Activated CD4-positive, alpha-beta T cell treated with anti-CD3 and anti-CD28 coated beads for 4 hours (primary cell): ENCODE results near the gene IFT20.
"Not testable (repeated sequence)": the region's sequence is repeated elsewhere in the genome, so short reads cannot be mapped to it uniquely, and the experiment has no call there.

Experiments
- DNase-seq, 2 donors: peaks; one replicate each; pipeline ENCODE4 v3.0.0-alpha.2; 2020

Gene IFT20

GRCh38 chr17:28363776-28364650 lies 28.7 kb upstream of the IFT20 start:
- no peak for DNase-seq

DNA sequence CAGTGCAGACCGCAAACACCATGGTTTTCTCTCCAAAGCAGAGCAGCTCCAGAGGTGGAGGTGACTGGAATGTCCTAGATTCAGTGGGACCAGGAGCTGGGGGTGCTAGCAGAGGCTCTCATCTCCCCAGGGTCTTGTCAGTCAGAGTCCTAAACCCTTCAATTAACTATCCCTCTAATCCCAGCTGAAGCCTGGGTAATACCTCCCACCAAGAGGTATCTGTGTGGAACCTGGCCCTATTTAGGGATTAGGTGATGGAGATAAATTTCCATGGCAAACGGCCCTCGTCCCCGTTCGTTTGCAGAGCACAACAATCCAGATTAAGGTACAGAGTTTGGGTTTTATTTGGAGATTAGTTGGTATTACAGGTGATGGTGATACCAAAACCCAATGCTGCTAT lies 27.9 kb upstream of the IFT20 start:
- DNase-seq = no peak

DNA sequence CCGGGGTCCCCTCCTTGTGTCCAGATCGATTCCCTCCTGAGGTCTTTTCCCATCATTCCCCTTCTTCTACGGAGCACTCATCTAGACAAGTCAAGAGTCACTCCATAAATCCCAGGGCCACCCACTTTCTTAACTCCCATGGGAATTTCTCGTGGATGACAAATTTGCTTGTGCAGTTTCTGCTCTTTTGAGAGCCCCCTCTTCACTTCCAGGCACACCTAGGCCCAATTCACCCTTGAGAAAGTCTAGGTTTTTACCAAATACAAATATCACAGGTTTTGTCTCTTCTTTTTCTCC lies 22.6 kb upstream of the IFT20 start:
- DNase-seq = no peak

DNA sequence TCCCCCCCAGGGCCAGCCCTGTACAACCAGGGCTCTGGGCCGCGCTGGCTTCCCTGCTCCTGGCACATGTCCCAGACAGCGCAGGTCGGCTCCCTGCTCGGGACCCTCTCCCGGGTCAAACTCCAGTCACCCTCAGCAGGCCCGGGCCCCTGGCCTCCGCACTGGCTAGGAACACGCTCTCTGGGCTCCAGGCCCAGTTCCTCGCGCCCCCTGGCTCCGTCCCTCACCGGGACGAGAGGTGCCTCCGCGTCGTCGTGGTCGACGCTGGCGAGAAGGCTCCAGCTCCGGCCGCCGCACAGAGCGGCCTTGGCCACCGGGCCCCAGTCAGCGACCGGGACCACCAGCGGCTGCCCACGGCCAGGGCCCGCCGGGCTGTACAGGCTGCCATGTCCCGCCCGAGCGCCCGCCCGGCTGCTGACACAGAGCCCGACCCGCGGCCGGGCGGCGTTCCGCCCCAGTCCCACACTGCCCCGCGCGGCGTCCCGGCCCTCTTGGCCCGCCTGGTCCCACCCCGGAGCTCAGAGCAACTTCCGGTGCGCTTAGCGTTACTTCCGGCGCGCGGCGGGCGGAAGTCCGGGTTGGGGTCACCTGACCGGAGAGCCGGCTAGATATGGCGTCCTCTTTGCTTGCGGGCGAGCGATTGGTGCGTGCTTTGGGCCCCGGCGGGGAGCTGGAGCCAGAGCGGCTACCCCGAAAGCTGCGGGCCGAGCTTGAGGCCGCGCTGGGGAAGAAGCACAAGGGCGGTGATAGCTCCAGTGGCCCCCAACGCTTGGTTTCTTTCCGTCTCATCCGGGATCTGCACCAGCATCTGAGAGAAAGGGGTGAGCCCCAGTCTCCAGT lies 22.0 kb upstream of the IFT20 start, which contains the start of gene POLDIP2:
Gene POLDIP2 (minus strand): TSS at position 467 of the 840 bp plus-strand sequence. CDS start 79 bp downstream, at position 388.
- peak; percentile 93 for DNase-seq

DNA sequence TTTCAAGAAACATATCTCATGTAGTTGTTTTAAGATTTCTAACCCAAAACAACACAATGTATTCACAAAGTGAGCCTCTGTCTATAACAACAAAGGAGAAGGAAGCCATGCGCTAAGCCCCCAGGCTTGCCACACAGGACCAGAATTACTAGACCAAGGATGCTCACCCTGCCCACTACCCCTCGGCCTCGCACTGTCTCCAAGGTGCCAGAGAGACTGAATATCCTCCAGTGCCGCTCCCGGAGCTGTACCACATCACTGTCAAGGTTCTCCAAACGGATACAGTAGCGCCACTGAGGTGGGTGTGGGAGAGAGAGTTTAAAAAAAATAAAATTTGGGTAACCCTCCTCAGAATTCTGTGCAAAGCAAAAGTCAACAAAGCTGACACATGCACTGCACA lies 15.0 kb upstream of the IFT20 start:
- no peak for DNase-seq

GRCh38 chr17:28348979-28349378 lies 13.7 kb upstream of the IFT20 start:
- DNase-seq = no peak

- no peak for DNase-seq
Measured at GRCh38 chr17:28347261-28347891, 12.1 kb upstream of the IFT20 start.

GRCh38 chr17:28346746-28347246 lies 11.5 kb upstream of the IFT20 start:
- no peak for DNase-seq

DNA sequence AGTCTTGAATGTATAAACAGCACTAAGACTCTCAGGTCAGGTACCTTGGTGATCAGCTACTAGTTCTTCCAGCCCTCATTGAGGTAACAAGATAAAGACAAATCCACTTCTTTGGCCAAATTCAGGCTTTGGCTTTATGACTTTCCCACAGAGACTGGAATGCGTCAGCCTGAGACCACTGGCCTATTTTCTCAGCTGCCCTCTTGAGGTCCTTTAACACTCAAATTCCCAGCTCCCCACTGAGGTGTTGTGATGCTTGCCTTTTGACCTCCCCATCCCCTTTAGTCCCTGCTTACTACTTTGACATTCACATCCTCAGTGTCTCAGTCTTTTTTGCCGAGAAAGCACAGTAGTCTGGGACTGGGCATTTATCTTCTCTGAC lies 10.9 kb upstream of the IFT20 start:
- DNase-seq = no peak

DNA sequence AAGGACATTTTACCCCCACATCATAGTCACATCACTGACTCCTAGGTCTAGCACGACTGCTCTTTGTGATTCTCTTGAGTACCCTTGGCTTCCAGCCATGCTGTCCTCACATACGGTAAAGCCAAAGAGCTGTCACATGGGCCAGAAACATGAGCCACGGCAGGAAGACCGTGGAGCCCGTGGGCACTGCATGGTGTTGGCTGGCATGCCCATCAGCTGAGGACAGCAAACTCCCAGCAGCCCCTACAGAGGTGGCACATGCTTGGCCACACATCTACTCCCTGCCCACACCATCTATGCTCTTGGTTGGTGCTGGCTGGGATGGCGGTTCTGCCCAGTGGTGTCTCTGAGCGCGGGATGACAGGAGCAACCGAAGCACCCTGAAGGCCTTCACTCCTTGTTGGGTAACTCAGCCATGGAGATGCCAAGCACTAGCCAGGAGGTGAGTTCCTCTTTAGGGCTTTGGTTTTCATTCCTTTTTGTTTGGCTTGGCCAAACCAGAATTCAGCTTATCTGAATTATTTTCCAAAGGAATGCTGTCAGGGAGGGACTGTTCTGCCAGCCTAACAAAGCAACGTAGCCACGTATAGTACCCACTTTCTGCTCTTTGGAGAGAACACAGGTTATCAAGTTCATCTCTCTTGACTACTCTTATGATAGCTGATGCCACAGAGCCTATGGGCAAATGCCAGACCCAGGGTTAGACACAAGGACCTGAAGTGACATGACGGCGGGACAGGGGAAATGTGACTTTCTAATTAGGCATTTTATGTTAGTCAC lies 10.3 kb upstream of the IFT20 start:
- no peak for DNase-seq

GRCh38 chr17:28344435-28344901 lies 9.2 kb upstream of the IFT20 start:
- no peak for DNase-seq

DNA sequence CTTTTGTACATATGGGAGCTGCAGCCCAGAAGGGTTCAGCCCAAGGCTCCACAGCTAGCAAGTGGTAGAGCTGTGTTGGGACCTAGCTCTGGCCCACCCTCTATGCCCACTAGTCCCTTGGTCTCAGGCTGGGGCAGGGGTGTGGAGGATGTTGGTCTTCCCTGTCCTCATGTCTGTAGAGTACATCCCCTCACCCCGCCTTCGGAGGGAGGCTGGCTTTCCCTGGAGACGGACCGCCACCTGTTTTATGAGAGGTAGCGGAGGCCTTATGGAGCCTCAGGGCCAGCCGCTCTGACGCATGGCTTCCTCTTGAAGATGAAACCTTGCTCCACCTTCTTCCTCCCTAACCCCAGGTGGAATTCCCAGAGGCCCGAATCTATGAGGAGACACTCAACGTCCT lies 8.7 kb upstream of the IFT20 start:
- no peak for DNase-seq

- no peak for DNase-seq
Measured at GRCh38 chr17:28343491-28343932, 8.2 kb upstream of the IFT20 start.

DNA sequence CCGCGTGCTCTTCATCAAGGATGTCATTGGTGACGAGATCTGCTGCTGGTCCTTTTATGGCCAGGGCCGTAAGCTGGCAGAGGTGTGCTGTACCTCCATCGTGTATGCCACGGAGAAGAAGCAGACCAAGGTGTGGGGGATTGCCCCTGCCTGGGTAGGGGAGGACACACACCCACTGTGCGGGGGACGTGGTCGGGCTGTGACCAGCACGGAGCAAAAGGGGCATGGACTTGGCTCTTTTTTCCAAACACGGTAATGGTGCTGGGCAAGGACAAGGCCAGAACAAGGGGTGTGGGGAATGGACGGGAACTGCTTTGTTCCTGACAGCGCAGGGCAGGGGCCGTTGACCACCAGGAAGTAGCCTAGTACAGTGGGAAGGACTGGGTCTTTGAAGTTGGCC lies 7.0 kb upstream of the IFT20 start:
- no peak for DNase-seq

GRCh38 chr17:28341516-28341915 lies 6.2 kb upstream of the IFT20 start:
- no peak for DNase-seq

GRCh38 chr17:28340374-28340773 lies 5.1 kb upstream of the IFT20 start:
- no peak for DNase-seq

- DNase-seq = no peak
Measured at GRCh38 chr17:28339431-28339830, 4.2 kb upstream of the IFT20 start.

- not testable (repeated sequence) for DNase-seq
Measured at GRCh38 chr17:28338769-28339212, 3.5 kb upstream of the IFT20 start.

GRCh38 chr17:28338056-28338768 lies 2.9 kb upstream of the IFT20 start:
- no peak for DNase-seq

DNA sequence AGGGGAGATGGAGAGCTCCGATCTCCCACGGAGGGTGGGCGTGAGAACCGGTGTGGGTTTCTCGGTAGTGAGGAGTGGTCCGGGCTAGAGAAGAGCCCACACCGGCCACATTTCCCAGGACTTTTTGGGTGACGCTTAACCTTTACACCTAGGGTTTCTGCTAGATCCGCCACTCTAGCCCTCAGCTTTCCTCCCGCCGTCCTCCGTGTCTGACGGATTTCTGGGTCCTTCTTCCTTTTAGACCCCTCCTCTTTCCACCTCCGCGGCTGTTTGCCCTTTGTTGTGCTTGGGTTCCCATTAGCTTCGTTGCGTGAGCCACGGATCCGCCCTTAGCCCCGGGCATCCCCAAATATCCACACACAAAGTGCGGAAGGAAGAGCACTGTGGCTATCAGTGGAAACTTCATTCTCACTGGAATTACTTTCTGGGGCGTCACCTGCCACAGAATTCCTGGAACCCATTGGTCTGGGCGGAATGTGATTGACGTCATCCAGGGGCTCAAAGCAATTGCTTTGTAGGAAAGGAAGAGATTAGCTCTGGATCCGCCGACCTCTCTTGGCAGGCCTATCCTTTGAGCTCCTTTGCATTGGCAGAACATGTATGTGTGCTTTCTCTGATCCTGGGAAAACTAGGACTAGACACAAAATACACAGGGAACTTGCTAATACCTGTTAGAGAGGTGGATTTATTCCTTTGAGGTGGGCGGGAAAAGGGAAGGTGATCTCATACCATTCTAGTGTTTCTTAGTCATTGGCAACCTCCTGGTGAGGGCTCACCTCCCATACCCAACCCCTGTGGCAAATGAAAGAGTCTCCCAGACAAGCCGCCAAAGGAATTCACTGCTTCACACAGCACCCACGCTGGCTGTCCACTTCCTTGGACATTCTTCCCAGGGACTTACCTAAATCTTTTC lies 943 bp upstream of the IFT20 start:
- DNase-seq = peak; percentile 25 to 28
